Neural cell (in vitro differentiated cells): Measurements from ENCODE around the gene NIM1K.

Experiments used
- EZH2 ChIP-seq: fragments of 200-600, 300-800 bp; shearing (Covaris generic), sonication (generic); IDR thresholded peaks from 2 replicates; pipeline ENCODE4 v1.6.1; 2014; ENCODE audit warnings: antibody characterized with exemption, low read length, borderline replicate concordance, mild to moderate bottlenecking; ENCODE audit not compliant: insufficient read depth, poor library complexity, severe bottlenecking
- POLR2AphosphoS5 ChIP-seq: IDR thresholded peaks from 2 replicates; pipeline ENCODE4 v1.6.1; 2012
- TF ChIP-seq, protein P1 (sequence below): fragments of 450-650 bp; IDR thresholded peaks from 2 replicates; pipeline ENCODE4 v1.5.1; 2014; ENCODE audit warnings: antibody characterized with exemption, mild to moderate bottlenecking, moderate library complexity; ENCODE audit not compliant: poor library complexity, severe bottlenecking

DNA sequence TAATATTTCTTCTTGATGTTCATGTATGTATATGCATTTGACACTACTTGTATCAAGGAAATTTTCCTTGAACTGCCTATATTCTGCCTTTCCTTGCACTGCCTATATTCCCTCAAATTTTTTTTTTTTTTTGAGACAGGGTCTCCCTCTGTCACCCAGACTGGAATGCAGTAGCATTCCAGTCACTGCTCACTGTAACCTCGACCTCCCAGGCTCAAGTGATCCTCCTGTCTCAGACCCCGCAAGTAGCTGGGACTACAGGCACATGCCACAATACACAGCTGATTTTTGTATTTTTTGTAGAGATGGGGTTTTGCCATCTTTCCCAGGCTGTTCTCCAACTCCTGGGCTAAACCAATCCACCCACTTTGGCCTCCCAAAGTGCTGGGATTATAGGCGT, 117.1 kb downstream of the NIM1K start:
- no peak for TF ChIP-seq EZH2
- TF ChIP-seq, protein P1, sequence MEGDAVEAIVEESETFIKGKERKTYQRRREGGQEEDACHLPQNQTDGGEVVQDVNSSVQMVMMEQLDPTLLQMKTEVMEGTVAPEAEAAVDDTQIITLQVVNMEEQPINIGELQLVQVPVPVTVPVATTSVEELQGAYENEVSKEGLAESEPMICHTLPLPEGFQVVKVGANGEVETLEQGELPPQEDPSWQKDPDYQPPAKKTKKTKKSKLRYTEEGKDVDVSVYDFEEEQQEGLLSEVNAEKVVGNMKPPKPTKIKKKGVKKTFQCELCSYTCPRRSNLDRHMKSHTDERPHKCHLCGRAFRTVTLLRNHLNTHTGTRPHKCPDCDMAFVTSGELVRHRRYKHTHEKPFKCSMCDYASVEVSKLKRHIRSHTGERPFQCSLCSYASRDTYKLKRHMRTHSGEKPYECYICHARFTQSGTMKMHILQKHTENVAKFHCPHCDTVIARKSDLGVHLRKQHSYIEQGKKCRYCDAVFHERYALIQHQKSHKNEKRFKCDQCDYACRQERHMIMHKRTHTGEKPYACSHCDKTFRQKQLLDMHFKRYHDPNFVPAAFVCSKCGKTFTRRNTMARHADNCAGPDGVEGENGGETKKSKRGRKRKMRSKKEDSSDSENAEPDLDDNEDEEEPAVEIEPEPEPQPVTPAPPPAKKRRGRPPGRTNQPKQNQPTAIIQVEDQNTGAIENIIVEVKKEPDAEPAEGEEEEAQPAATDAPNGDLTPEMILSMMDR, result no peak
- no peak for TF ChIP-seq POLR2AphosphoS5
